Astrocyte of the cerebellum (primary cell): ENCODE measurements around the gene SOX5.

Experiments used
- DNase-seq: peaks from one replicate; pipeline ENCODE4 v3.0.0-alpha.2; 2011; ENCODE audit warnings: low read depth
- H3K4me3 ChIP-seq: 2 replicates; pipeline ENCODE4 v1.5.1; 2011; ENCODE audit warnings: mild to moderate bottlenecking, low read depth, low read length, moderate library complexity
- in situ Hi-C: cut with HindIII; loops from 2 replicates; pipeline ENCODE4 v1.10.0; 2017; ENCODE audit warnings: low sequenced_read_pairs
- TF ChIP-seq, protein P1 (sequence below): IDR thresholded peaks from 2 replicates; pipeline ENCODE4 v1.5.1; 2012; ENCODE audit warnings: low read length, low read depth, moderate library complexity, mild to moderate bottlenecking; ENCODE audit errors: missing control alignments

Gene SOX5

DNA sequence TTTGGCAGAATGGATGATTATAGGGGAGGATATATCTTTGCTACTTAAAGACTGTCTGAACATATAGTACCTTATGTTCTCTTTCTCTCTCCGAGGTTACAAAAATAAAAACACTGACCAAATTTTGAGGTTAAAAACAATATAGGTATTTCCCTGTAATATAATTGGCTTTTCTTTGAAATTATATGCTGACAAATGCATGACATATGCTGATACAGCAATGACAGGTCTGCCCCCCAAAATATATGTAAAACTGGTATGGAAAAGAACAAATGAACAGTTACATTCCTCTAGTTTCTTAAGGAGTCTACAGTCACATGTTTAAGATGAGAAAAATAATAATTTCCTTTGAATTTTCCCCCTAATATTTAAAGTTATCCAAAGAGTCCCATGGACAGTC lies 405.7 kb downstream of the SOX5 start:
- DNase-seq = no peak
- in situ Hi-C loops = no loop called here
- H3K4me3 ChIP-seq = no peak overlapping the region
- TF ChIP-seq, protein P1, sequence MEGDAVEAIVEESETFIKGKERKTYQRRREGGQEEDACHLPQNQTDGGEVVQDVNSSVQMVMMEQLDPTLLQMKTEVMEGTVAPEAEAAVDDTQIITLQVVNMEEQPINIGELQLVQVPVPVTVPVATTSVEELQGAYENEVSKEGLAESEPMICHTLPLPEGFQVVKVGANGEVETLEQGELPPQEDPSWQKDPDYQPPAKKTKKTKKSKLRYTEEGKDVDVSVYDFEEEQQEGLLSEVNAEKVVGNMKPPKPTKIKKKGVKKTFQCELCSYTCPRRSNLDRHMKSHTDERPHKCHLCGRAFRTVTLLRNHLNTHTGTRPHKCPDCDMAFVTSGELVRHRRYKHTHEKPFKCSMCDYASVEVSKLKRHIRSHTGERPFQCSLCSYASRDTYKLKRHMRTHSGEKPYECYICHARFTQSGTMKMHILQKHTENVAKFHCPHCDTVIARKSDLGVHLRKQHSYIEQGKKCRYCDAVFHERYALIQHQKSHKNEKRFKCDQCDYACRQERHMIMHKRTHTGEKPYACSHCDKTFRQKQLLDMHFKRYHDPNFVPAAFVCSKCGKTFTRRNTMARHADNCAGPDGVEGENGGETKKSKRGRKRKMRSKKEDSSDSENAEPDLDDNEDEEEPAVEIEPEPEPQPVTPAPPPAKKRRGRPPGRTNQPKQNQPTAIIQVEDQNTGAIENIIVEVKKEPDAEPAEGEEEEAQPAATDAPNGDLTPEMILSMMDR = no peak

- in situ Hi-C loops = no loop called here
- TF ChIP-seq, protein P1 = no peak
- H3K4me3 ChIP-seq = no peak overlapping the region
- DNase-seq = no peak
Measured at GRCh38 chr12:23542187-23542586, 407.3 kb downstream of the SOX5 start.

GRCh38 chr12:23540572-23540971 lies 408.9 kb downstream of the SOX5 start:
- DNase-seq = no peak
- TF ChIP-seq, protein P1 = no peak
- no peak overlapping the region for H3K4me3 ChIP-seq
- in situ Hi-C loops = no loop called here

DNA sequence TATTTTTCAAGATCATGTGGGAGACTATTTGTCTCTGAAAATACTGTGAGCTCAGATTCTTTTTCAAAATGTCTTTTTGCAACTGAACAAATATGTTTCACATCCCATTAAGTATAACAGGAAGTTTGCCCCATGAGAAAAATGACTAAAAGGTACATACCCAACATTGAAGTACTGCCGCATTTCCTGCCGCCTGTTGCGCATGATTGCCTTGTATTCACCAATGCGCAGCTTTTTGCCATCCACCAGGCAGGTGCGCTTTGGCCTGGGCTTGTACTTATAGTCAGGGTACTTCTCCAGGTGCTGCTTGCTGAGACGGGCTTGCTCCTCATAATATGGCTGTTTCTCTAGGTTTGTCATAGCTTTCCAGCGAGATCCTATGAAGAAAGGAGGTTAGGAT lies 413.2 kb downstream of the SOX5 start:
- H3K4me3 ChIP-seq = no peak overlapping the region
- TF ChIP-seq, protein P1 = no peak
- in situ Hi-C loops = no loop called here
- no peak for DNase-seq

- TF ChIP-seq, protein P1 = no peak
- no peak for DNase-seq
- H3K4me3 ChIP-seq = no peak overlapping the region
Measured at GRCh38 chr12:23535441-23535840, 414.0 kb downstream of the SOX5 start.

GRCh38 chr12:23534196-23534595 lies 415.3 kb downstream of the SOX5 start:
- in situ Hi-C loops = no loop called here

More at GRCh38 chr12:23535441-23535840, 414.0 kb downstream of the SOX5 start:
- in situ Hi-C loops = no loop called here

More at GRCh38 chr12:23534196-23534595, 415.3 kb downstream of the SOX5 start:
- TF ChIP-seq, protein P1 = no peak
- H3K4me3 ChIP-seq = no peak overlapping the region
- no peak for DNase-seq
